Astrocyte of the cerebellum (primary cell): ENCODE results near the gene CLRN2.

ENCODE experiments used
- DNase-seq: peaks from one replicate; pipeline ENCODE4 v3.0.0-alpha.2; 2011; ENCODE audit warnings: low read depth
- H3K4me3 ChIP-seq: 2 replicates; pipeline ENCODE4 v1.5.1; 2011; ENCODE audit warnings: mild to moderate bottlenecking, low read depth, low read length, moderate library complexity
- in situ Hi-C: cut with HindIII; loops from 2 replicates; pipeline ENCODE4 v1.10.0; 2017; ENCODE audit warnings: low sequenced_read_pairs
- TF ChIP-seq, protein P1 (sequence below): IDR thresholded peaks from 2 replicates; pipeline ENCODE4 v1.5.1; 2012; ENCODE audit warnings: low read length, low read depth, moderate library complexity, mild to moderate bottlenecking; ENCODE audit errors: missing control alignments

Gene CLRN2

GRCh38 chr4:17500574-17500973 lies 14.4 kb upstream of the CLRN2 start:
- in situ Hi-C loops, result no loop called here
- TF ChIP-seq, protein P1, sequence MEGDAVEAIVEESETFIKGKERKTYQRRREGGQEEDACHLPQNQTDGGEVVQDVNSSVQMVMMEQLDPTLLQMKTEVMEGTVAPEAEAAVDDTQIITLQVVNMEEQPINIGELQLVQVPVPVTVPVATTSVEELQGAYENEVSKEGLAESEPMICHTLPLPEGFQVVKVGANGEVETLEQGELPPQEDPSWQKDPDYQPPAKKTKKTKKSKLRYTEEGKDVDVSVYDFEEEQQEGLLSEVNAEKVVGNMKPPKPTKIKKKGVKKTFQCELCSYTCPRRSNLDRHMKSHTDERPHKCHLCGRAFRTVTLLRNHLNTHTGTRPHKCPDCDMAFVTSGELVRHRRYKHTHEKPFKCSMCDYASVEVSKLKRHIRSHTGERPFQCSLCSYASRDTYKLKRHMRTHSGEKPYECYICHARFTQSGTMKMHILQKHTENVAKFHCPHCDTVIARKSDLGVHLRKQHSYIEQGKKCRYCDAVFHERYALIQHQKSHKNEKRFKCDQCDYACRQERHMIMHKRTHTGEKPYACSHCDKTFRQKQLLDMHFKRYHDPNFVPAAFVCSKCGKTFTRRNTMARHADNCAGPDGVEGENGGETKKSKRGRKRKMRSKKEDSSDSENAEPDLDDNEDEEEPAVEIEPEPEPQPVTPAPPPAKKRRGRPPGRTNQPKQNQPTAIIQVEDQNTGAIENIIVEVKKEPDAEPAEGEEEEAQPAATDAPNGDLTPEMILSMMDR, result no peak
- no peak overlapping the region for H3K4me3 ChIP-seq
- no peak for DNase-seq

- in situ Hi-C loops, result no loop called here
- TF ChIP-seq, protein P1, result no peak
- no peak overlapping the region for H3K4me3 ChIP-seq
- DNase-seq, result peak; percentile 79
Measured at GRCh38 chr4:17502756-17503155, 12.2 kb upstream of the CLRN2 start.

DNA sequence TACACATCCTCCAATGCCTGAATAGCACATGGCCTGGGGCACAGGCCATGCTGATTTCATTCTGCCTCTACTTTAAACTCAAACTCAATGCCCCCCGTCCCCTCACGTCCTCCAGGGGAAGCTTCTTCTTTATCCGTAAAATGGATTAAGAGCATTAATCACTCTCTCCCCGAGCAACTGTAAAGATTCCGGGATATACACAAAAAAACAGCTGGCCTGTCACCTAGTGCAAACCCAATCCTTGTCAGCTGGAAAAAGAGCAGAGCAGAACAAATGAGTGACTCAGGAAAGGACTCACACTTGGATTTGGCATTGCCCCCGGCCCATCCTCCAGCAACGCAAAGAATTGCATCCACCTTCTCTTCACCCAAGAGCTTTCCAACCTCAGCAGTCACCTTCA lies 10.9 kb upstream of the CLRN2 start:
- no peak for DNase-seq
- TF ChIP-seq, protein P1, result no peak
- no peak overlapping the region for H3K4me3 ChIP-seq
- in situ Hi-C loops, result no loop called here

- TF ChIP-seq, protein P1, result no peak
- no peak for DNase-seq
- in situ Hi-C loops, result no loop called here
- no peak overlapping the region for H3K4me3 ChIP-seq
Measured at GRCh38 chr4:17510582-17510981, 4.4 kb upstream of the CLRN2 start.

- DNase-seq, result no peak
- peak overlapping the region; percentile 66 for H3K4me3 ChIP-seq
- in situ Hi-C loops, result no loop called here
Measured at GRCh38 chr4:17511051-17511450, 3.9 kb upstream of the CLRN2 start.

DNA sequence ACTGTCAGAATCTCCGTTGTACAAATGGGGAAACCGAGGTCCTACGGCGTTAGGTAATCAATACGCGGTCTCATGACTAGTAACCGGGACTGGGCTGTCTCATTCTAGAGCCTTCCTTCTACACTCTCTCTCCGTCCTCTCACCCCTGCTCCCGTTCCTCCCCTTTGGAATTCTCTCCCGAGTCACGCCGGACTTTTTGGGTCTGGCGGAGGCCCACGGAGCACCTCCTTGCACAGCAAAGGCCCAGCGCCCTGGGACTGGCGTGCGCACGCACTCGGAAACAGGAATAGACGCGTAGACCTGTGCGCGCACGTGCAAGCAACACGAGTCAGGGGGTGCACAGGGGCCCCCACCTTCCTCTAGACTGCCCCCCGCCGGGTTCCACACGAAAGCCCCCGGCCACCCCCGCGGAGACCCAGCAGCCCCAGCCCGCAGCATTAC lies 3.4 kb upstream of the CLRN2 start:
- no peak for DNase-seq
- H3K4me3 ChIP-seq, result peak overlapping the region; percentile 66
- in situ Hi-C loops, result no loop called here
- TF ChIP-seq, protein P1, result no peak

More at GRCh38 chr4:17511051-17511450, 3.9 kb upstream of the CLRN2 start:
- TF ChIP-seq, protein P1, result no peak
